ENCODE data around the gene KLHL8.

GRCh38 chr4:87239194-87239593 lies 18.8 kb upstream of the KLHL8 start:
- TF ChIP-seq CTCF (IDR thresholded peaks at IDR 0.05) (no peak), POLR2AphosphoS5 (IDR thresholded peaks at IDR 0.05) (no peak), POLR2A (IDR thresholded peaks at IDR 0.05) (no peak)

All from prostate gland (tissue), 2 donors.